Endothelial cell of umbilical vein (primary cell): ENCODE data around the gene MACO1. TPM values are rescaled to one million over a fixed set of nuclear protein-coding genes. Genes with fewer than 3 reads are reported as not detected.

Experiments
- BruUV-seq: library from RNA; stranded (reverse); fragments of 400-500 nt; replicated peaks from 2 replicates; lab custom pipeline; 2021; lab: Mats Ljungman, UMichigan
- CTCF ChIA-PET: fragments of 300-600, 350-600 bp; sonication (Branson Sonifier 250); formaldehyde crosslinking; loops from one replicate; lab custom pipeline; 2021; ENCODE audit warnings: antibody characterized with exemption, inconsistent platforms; lab: Charles Lee
- POLR2A ChIA-PET: fragments of 300-600, 350-600 bp; sonication (Branson Sonifier 250); formaldehyde crosslinking; loops from one replicate; lab custom pipeline; 2021; ENCODE audit warnings: antibody characterized with exemption, inconsistent platforms; lab: Charles Lee
- DNase-seq: peaks from one replicate; pipeline ENCODE4 v3.0.0-alpha.2; 2011; ENCODE audit warnings: low read depth, low spot score
- FAIRE-seq: peaks from 2 replicates; lab custom pipeline; 2011; peaks lifted over from hg19 to GRCh38; lab: Jason Lieb, UNC
- H2AFZ ChIP-seq: 2 replicates; pipeline ENCODE4 v1.6.0; 2012; ENCODE audit warnings: low read depth, low read length, control low read depth, inconsistent platforms
- H3K27ac ChIP-seq: 2 replicates; pipeline ENCODE4 v1.5.1; 2011; ENCODE audit warnings: low read depth, mild to moderate bottlenecking, control low read depth, low read length, moderate library complexity; ENCODE audit not compliant: insufficient read depth
- H3K27me3 ChIP-seq, 2 experiments: 2 replicates each; pipeline versions ENCODE4 v1.6.0 to v1.6.1; 2011; ENCODE audit warnings: low read length in 2 of 2, mixed read lengths in 1 of 2; ENCODE audit not compliant: control insufficient read depth in 2 of 2, insufficient read depth in 2 of 2
- H3K36me3 ChIP-seq, 2 experiments: 2 replicates in 1 of 2; 3 replicates in 1 of 2; pipeline ENCODE4 v1.5.1; 2011; ENCODE audit warnings: low read length in 2 of 2, mild to moderate bottlenecking in 1 of 2, moderate library complexity in 1 of 2; ENCODE audit not compliant: control insufficient read depth in 2 of 2, insufficient read depth in 2 of 2; ENCODE audit errors: extremely low read depth in 1 of 2
- H3K4me1 ChIP-seq: 3 replicates; pipeline ENCODE4 v1.5.1; 2011; ENCODE audit warnings: mild to moderate bottlenecking, low read length; ENCODE audit not compliant: control insufficient read depth, insufficient read depth; ENCODE audit errors: extremely low read depth
- H3K4me2 ChIP-seq: 2 replicates; pipeline ENCODE4 v1.6.1; 2011; ENCODE audit warnings: low read length, control low read depth, mixed read lengths; ENCODE audit not compliant: insufficient read depth
- H3K4me3 ChIP-seq, 3 experiments: fragments of 200-600 bp in 1 of 3; sonication (generic), shearing (Covaris generic) in 1 of 3; replicated peaks in 1 of 3; 2 replicates each; pipeline ENCODE4 v1.5.1; 2011 to 2016; ENCODE audit warnings: control low read depth in 3 of 3, low read length in 3 of 3, mild to moderate bottlenecking in 2 of 3, inconsistent platforms in 1 of 3, low read depth in 1 of 3, moderate library complexity in 1 of 3; ENCODE audit not compliant: insufficient read depth in 1 of 3
- H3K79me2 ChIP-seq: 2 replicates; pipeline ENCODE4 v1.6.0; 2012; ENCODE audit warnings: low read length, inconsistent platforms; ENCODE audit not compliant: control insufficient read depth, insufficient read depth
- H3K9ac ChIP-seq: replicated peaks from 2 replicates; pipeline ENCODE3; 2011; ENCODE audit warnings: low read length, control low read depth; ENCODE audit not compliant: insufficient read depth; ENCODE audit errors: extremely low read depth
- H3K9me1 ChIP-seq: replicated peaks from 3 replicates; pipeline ENCODE4 v1.6.0; 2011; ENCODE audit warnings: mild to moderate bottlenecking, low read length; ENCODE audit not compliant: control insufficient read depth, insufficient read depth; ENCODE audit errors: extremely low read depth
- H3K9me3 ChIP-seq: replicated peaks from 2 replicates; pipeline ENCODE4 v1.5.1; 2012; ENCODE audit warnings: low read length, inconsistent platforms; ENCODE audit not compliant: control insufficient read depth, insufficient read depth
- H4K20me1 ChIP-seq: replicated peaks from 2 replicates; pipeline ENCODE3; 2011; ENCODE audit warnings: mild to moderate bottlenecking, low read length; ENCODE audit not compliant: control insufficient read depth, insufficient read depth; ENCODE audit errors: extremely low read depth
- CTCF ChIP-seq, 2 donors: IDR thresholded peaks; 1 replicate in 1 of 2; 2 replicates in 1 of 2; pipeline ENCODE4 v1.5.1; 2011; ENCODE audit warnings: low read length in 2 of 2, mild to moderate bottlenecking in 2 of 2, moderate library complexity in 2 of 2, control low read depth in 1 of 2, inconsistent platforms in 1 of 2, low read depth in 1 of 2; ENCODE audit not compliant: insufficient read depth in 1 of 2; ENCODE audit errors: extremely low read depth in 1 of 2
- EZH2 ChIP-seq: IDR thresholded peaks from 2 replicates; pipeline ENCODE4 v1.6.1; 2012; ENCODE audit warnings: borderline replicate concordance, low read depth, mild to moderate bottlenecking, moderate library complexity, low read length, inconsistent platforms; ENCODE audit not compliant: severe bottlenecking
- MAX ChIP-seq: IDR thresholded peaks from 2 replicates; pipeline ENCODE4 v1.6.1; 2011; ENCODE audit not compliant: insufficient read depth, insufficient read length
- POLR2A ChIP-seq: IDR thresholded peaks from 2 replicates; pipeline ENCODE4 v1.6.1; 2012; ENCODE audit warnings: low read depth, mild to moderate bottlenecking, control low read depth, low read length
- POLR2AphosphoS5 ChIP-seq: IDR thresholded peaks from 2 replicates; pipeline ENCODE4 v1.6.1; 2012; ENCODE audit warnings: low read depth, mild to moderate bottlenecking, control low read depth, low read length, moderate library complexity; ENCODE audit not compliant: insufficient read depth
- dilution Hi-C: fragments of 300-500 bp; cut with MboI; formaldehyde crosslinking; loops from one replicate; pipeline ENCODE4 v1.15.0; 2019; ENCODE audit warnings: low sequenced_read_pairs; ENCODE audit not compliant: extremely low pct_ligation_motif_present
- intact Hi-C: fragments of 100-400 bp; cut with micrococcal nuclease; formaldehyde crosslinking; loops from one replicate; pipeline ENCODE4 v1.10.0; 2022
- polyA plus RNA-seq, 4 experiments: library from polyadenylated mRNA; depleted of rRNA in 3 of 4; stranded (reverse) in 3 of 4; unstranded in 1 of 4; fragments of >200 nt; gene quantifications; 2 replicates each; pipeline versions ENCODE4 v1.2.1 to v1.2.3, GENCODE V29; 2011 to 2012; ENCODE audit warnings: missing spikeins in 1 of 4
- total RNA-seq: library from RNA; stranded (reverse); gene quantifications from 2 replicates; pipeline ENCODE4 v1.2.3, GENCODE V29; 2021

MACO1 gene
- total and polyA plus RNA-seq, 2 donors (not counting 3 experiments of a cell fraction or from before 2014, with no cell fraction given), result 7.7 to 24.4 TPM

- intact Hi-C loops, result no loop called here
- Histone ChIP-seq H3K4me2 (no peak overlapping the region), H3K27ac (no peak overlapping the region), H3K4me3 (no peak overlapping the region), H3K36me3 (no peaks in the 10 kb centered on the region), H3K9me1 (no peaks in the 10 kb centered on the region), H3K9ac (no peak overlapping the region), H2AFZ (no peak overlapping the region), H3K9me3 (no peaks in the 10 kb centered on the region), H3K4me1 (peaks cover 11% of the 10 kb centered on the region), H4K20me1 (no peaks in the 10 kb centered on the region), H3K79me2 (no peaks in the 10 kb centered on the region), H3K27me3 (peaks cover 0 to 2% of the 10 kb centered on the region in 2 experiments)
- ChIA-PET POLR2A (interaction anchor here (0.5 kb wide), 1 partner anchor 643 kb away, joined by 4 read pairs; no protein-coding TSS in a partner anchor), CTCF (interaction anchor here (1.0 kb wide), 1 partner anchor 44 kb away, joined by 7 read pairs; no protein-coding TSS in a partner anchor)
- dilution Hi-C loops, result no loop called here
- FAIRE-seq (no peak), DNase-seq (no peak)
- BruUV-seq, result no TSS peak
- no peak for TF ChIP-seq MAX
These were observed 97.4 kb downstream of the MACO1 start for GRCh38 chr1:25527946-25528595.

GRCh38 chr1:25528881-25529517 is 98.3 kb downstream of the MACO1 start:
- no peak for FAIRE-seq

More at GRCh38 chr1:25528881-25529517, 98.3 kb downstream of the MACO1 start:
- no peak overlapping the region for H3K4me3 ChIP-seq
- no peaks in the 10 kb centered on the region for H3K79me2 ChIP-seq
- no peak overlapping the region for H2AFZ ChIP-seq
- BruUV-seq, result no TSS peak
- H3K36me3 ChIP-seq, result no peaks in the 10 kb centered on the region
- intact Hi-C loops (no loop called here), dilution Hi-C loops (no loop called here)
- peaks cover 0 to 2% of the 10 kb centered on the region in 2 experiments for H3K27me3 ChIP-seq
- H3K27ac ChIP-seq, result no peak overlapping the region
- H3K9me1 ChIP-seq, result no peaks in the 10 kb centered on the region
- no peak for DNase-seq
- ChIA-PET POLR2A (interaction anchor here (0.5 kb wide), 1 partner anchor 644 kb away, joined by 4 read pairs; no protein-coding TSS in a partner anchor), CTCF (interaction anchor here (1.0 kb wide), 1 partner anchor 44 kb away, joined by 7 read pairs; no protein-coding TSS in a partner anchor)
- TF ChIP-seq POLR2A (no peak), POLR2AphosphoS5 (no peak), CTCF (IDR thresholded peaks at IDR 0.05; ENCODE audit: extremely low read depth in 1 of 2, insufficient read depth in 1 of 2, low read depth in 1 of 2, low read length in 2 of 2) (no peak), EZH2 (no peak)
- no peaks in the 10 kb centered on the region for H4K20me1 ChIP-seq
- no peaks in the 10 kb centered on the region for H3K9me3 ChIP-seq
- H3K4me1 ChIP-seq, result peaks cover 11% of the 10 kb centered on the region
- H3K9ac ChIP-seq, result no peak overlapping the region
- no peak overlapping the region for H3K4me2 ChIP-seq
